NCI-H446 (cell line): Measurements from ENCODE around the gene SPEF2.
"Not testable (repeated sequence)": the region's sequence is repeated elsewhere in the genome, so short reads cannot be mapped to it uniquely, and the experiment has no call there.

Source experiments
- DNase-seq, 2 experiments: peaks; one replicate each; lab custom pipeline; 2025; lab: John Stamatoyannopoulos, UW

Gene SPEF2

DNA sequence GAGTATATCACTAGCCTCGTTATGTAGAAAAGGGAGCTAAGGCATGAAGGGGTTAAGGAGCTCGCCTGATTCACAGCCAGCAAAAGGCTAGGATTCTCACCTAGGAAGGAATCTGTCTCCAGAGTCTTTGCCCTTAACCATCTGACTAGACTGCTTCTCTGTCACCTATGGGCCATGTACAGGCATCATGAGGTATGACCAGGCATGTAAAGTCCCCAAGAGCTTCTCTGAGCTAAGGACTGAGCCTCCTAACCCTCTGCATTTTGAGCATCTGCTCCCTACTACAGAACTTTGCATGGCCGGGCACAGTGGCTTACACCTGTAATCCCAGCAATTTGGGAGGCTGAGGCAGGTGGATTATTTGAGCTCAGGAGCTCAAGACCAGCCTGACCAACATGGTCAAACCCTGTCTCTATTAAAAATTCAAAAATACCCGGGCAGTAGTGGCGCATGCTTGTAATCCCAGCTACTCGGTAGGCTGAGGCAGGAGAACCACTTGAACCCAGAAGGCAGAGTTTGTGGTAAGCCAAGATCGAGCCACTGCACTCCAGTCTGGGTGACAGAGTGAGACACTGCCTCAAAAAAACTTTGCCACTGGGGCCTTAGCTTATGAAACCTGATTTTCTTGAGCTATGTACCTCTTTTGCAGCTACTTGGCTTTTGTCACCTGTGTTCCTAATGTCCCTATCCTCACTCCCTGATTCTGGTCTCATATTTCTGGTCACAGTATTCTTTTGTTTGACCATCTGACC is 205.9 kb downstream of the SPEF2 start:
- no peak for DNase-seq

DNA sequence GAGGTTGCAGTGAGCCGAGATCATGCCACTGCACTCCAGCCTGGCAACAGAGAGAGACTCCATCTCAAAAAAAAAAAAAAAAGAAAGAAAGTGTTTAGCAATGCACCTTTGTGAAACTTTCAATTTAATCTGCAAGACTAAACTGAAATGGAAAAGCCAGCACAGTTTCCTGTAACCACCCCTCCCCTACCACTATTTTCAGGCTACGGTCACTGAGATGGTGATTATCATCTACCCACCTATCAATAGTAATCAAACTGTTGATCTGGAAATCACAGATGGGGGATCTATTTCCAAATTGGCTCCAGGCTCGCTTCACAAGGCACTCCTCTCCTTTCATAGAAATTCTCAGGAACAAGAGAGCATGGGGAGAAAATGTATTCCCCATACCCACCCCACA is 208.4 kb downstream of the SPEF2 start:
- no peak for DNase-seq

DNA sequence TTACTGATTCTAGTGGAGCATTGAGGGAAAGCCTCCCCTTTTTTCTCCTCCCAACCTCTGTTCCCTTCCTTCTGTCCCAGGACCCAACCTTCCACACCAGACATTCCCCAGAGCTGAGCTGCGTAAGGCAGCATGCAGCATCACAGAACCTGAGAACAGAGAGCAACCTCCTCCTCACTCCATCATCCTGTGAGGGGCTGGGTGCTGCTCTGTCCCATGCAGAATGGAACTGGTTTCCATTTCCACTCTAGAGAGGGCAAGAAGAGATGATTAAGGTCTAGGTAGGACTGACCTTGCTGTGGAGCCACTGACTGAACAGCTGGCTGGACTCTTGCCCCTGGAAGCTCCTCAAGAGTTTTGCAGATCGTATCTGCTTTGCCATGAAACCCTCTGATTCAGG is 208.9 kb downstream of the SPEF2 start:
- no peak for DNase-seq

DNA sequence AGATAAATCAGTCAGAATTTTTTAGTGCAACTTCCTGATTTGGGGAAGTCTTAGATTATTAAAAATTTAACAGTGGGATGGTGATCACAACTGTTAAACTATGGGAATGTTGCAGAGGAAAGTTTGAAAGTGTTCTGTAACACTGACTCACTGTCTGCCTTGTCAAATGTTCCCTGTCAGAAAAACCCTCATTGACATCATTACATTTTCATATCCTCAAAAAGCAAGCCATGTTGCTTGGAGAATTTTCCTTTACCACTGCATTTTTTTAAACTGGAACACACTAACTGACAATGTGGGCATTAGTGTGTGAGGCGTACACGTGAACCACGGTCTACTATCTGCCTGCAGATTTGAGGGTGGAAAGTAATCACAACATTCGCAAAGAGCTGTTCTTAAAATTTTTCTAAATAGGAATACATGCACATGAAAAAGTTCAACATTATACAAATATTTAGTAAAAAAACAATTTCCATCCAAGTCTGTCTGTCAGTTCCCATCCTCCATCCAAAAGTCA is 210.5 kb downstream of the SPEF2 start:
- no peak for DNase-seq

DNA sequence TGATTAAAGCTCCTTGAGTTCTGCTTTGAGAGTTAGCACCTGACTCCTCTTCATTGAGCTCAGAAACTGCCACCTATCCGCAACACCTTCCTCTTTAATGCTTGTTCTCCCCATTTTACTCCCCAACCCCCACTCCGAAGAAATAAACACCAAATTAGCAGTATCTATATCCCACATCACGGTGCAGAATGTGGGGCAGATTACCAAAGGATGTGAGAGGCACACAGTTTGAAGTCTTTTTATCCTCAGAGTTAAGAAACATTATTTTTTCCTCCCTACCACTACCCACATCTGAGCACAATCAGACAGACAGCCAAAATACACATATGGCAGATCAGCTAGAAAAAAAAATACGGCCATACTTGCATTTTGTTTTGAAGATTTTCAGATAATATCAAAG is 212.9 kb downstream of the SPEF2 start:
- no peak for DNase-seq

DNA sequence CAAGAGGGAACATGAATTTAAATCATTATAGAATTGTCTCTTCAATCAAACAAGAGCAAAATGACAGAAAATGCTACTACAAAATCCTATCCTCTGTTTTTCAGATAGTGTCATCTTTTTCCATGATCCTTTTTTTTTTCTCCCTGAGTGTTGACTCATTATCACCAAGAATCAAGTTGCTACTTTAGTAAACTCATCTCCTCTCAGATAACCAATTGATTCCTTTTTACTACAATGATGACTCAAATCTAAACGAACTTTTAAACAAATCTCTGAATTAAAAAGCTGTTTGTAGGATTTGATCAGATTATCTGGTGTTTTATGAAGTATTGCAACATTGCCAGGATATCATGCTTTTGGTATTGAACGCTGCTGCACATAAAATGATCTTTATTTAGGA is 215.1 kb downstream of the SPEF2 start:
- no peak for DNase-seq

DNA sequence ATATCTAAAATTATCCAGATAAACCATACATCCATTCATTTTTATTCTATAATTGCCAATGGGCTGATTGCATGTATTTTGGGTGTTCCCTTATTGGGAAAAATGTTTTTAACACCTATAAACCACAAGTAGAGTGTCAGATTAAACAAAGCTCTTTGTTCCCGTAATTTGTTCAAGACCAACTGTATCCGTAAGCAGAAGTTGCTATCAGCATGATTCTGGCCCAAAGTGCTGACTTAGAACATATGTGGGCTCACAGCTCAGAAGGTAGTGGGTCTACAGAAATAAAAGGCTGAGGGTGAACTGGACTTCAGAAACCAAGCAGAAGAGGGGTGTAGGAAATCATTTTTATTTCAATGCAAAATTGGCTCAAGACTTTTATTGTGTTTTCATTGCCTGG is 215.6 kb downstream of the SPEF2 start:
- DNase-seq = no peak

DNA sequence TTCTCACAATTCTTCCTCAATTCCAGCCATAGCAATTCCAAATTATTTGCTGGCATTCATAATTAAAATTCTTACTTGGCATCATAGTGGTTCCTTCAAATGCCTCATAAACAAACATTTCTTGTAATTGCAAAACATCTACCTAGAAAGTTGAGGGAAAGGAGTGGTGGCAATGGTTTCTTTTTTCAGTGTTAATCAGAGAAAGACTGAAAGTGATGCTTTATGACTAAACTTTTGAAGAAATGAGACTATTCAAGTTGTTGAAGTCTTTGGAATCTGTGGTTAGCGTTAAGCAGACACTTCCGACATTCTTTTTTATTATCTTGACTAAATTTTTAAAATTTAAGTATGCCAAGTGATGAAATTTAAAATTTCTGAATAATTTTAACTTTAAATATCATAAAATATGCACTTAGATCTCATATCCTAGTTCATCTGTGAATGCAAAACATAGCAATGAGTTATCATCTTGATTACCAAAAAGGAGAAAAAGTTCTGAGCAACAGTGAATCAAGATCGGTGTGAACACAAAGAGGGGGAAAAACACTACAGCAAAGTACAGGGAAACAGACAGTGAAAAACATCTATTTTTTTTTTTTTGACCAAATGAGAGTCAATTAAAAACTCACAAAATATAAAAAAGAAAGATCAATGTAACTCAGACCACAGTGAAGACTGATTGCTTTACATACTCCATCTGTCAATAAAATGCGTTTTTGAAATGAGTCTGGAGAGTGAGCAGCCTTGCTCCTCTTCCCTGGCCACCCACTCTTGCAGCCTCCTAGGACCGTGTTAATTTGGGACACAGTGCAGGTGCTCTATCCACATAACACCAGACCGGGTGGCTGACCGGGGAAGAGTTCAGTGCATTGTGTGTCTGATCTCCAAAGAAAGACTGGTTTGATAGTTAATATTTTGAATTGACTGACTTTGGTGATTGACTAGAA is 218.4 kb downstream of the SPEF2 start:
- DNase-seq = no peak

DNA sequence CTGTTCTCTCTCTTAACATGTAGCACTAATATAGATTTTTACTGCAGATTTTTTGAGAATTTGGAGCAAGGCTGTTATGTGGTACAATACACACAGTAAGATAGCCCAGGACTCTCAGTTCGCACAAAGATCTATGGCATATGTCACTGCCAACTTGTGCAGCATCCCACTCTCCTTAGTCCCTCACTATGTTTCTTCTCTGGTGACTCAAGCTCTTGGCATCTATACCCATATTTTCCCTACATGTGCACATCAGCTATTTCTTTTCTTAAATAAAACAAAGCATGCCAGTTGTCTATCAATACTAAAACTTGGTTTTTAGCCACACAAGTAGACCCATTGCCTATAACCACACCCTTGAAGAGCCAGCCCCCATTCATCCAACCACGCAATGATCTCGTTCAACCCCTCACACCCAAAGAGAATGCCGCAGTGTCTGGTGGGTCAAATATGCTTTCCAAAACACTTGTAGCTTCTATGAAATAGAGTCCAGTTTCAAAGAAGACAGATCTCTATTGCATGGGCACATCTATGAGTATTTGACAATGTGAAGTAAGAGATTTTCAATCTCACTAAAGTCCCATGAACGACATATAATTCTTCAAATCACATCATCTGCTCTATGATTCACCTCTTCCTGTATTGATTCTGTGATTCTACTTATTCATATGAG is 220.8 kb downstream of the SPEF2 start:
- no peak for DNase-seq

DNA sequence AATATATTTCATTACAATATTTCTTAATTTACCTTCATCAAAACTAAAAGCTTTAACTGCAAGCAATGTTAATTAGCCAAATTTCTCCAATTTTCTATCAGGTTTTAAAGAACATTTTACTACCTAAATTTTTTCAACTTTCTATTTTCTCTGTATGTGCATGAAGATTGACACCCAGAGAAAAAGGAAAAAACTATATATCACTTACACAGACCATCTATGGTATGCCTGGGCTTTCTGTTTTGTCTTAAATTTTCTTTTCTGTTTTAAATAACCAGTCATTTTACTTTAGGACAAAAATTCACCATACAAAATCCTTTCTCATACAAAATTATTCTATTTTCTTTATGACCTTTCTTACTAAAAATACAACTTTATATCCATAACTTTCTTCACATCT is 225.2 kb downstream of the SPEF2 start:
- DNase-seq = no peak

DNA sequence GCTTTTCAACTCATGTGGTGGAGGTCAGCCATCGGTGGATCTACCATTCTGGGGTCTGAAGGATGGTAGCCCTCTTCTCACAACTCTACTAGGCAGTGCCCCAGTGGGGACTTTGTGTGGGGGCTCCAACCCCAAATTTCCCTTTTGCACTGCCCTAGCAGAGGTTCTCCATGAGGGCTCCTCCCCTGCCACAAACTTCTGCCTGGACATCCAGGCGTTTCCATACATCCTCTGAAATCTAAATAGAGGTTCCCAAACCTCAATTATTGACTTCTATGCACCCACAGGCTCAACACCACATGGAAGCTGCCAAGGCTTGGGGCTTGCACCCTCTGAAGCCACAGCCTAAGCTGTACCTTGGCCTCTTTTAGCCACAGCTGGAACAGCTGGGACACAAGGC is 227.8 kb downstream of the SPEF2 start:
- not testable (repeated sequence) for DNase-seq

DNA sequence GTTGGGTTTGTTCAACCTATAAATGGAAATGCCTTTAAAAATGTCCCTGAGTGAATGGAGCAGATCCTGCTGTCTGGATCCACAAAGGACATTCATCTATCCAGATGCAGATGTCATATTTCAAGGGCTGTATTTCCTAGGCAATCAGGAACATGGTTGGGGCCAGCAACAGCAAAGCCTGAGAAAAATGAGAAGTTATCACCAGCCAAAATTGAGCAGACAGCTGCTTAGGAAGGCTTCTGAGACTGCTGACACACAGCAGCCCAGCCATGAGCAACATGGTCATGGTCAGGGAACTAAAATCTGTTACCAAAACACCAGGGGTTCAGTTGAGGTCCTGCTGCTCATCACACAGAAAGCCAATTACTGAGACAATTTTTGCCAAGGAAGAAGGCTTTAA is 229.8 kb downstream of the SPEF2 start:
- DNase-seq = no peak

DNA sequence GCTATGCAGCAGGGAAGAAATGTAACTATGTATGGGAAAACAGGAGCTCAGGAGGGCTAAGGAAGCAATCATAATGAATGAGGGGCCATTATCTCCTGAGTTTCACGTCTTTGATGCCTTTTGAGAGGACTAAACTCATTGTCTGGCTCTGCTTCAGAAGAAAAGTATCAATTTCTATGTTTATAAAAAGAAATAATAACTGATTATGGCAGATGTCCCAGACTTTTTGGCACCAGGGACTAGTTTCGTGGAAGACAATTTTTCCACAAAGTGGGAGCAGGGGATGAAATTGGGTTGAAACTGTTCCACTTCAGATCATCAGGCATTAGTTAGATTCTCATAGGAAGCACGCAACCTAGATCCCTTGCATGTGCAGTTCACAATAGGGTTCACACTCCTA is 230.3 kb downstream of the SPEF2 start:
- no peak for DNase-seq

DNA sequence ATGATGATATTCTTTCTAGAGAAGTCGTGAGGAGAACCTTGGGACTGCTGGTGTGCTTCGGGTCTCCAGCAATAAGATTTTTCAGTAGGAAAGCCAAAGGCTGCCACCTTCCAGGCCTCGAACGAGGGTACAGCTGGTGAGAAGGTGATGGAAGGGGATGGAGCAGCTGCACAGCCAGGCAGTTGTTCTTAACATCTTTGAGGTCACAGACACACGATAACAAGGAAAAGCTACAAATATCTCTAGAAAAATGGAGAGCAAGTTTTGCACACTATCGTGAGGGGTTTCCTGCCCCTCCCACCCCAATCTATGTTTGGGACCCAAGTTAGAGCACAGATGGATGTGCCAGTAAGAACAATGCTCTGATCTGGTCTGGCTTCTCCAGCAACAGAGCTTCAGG is 232.2 kb downstream of the SPEF2 start:
- no peak for DNase-seq

DNA sequence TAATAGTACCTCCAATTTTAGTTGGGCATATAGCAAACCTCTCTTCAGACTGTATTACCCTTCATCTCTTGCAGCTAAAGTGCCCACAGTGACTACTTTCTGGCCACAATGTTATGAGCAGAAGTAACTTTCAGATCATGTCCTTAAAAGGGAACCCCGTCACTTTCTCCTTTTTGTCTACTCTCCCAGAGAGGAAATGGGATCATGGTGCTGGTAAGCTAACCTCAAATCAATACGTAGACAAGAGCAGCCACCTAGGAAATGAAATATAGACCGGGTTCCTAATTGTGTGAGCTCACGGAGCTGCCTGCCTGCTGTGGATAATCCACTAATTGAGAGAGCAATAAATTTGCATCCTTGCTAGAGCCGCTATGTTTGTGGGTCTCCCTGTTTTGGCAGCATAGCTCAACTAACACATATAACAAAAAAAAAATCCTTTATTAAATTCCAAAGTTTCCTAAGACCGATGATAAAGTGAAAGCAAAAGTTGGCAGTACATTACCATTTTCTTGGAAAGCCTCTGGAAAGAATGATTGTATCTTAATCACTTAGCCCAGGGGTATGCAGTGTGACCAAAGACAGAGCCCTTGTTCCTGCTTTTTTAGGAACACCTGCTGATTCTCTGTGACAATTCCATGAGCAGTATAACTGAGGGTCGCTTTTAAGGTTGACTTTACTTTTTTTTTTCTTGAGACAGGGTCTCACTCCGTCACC is 233.5 kb downstream of the SPEF2 start:
- DNase-seq = no peak

DNA sequence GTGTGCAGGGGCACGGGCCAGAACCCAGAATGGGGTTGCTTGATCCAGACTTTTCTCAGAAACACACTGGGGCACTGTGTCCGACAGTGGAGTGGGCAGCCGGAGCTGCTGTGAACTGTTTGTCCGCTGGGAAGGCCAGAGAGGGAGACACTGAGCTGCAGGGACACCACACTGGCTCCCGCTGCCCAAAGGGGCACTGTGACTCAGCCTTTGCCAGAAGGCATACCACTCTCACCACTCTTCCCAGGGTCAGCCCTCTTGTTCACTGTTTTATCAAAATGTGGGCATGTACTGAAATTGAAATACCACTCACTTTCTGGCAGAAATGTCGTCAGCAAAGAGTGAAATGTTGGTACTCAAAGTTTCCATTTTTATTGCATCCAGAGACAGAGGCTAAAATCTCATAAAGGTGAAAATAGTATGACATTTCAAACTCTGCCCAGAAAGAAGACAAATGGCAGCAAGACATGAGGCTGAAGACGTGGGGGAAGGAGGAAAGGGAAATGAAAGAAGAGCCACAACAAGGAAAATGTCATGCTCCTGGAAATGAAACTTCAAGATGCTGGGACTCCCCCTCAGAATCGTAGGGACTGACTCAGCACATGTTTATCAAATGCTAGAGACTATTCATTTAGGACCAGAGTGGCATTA is 234.5 kb downstream of the SPEF2 start:
- DNase-seq = no peak

DNA sequence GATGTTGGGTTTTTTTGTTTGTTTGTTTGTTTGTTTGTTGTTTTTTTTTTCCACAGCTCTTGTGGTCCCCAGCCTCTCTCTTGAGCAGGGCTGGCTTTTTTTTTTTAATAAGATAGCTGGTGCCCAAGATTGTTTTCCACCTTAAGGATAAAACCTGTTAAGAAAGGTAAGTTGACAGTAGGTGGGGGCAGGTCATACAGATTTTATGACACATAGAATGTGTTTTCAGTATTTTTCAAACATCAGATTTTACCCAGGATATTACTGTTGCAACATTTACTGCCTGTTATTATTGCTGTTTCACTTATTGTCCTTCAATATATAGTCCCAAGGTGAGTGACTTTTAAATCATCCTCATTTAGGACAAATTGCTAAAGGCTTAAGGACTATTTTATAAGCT is 235.1 kb downstream of the SPEF2 start:
- no peak for DNase-seq

DNA sequence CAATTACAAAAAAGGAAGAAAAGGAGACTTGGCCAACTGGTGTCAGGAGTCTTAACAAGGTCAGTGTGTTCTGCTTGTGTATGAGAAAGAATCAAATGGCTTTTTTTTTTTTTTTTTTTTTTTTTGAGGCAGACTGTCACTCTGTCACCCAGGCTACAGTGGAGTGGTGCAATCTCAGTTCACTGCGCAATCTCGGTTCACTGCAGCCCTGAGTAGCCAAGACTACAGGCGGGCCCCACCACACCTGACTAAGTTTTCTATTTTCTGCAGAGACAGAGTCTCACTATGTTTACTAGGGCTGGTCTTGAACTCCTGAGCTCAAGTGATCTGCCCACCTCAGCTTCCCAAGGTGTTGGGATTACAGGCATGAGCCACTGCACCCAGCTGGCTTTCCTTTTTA is 236.0 kb downstream of the SPEF2 start:
- no peak for DNase-seq

DNA sequence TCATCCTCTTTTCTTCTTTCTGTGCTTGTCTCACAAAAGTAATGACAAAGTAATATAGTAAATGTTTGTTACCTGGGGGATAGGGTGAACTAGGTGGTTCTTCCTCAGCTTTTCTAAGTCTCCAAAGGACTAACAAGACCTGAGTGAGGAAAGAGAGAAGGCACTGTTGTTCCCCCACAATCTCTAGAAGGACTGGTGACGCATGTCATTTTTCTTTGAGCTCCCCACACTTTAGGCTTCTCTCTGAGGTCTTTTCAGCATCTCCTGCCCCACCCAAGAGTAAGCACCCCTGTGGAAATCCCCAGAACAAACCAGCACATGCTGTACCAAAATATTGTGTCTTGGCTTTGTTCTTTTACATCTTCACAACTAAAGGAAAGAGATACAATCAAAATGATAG is 236.6 kb downstream of the SPEF2 start:
- no peak for DNase-seq

DNA sequence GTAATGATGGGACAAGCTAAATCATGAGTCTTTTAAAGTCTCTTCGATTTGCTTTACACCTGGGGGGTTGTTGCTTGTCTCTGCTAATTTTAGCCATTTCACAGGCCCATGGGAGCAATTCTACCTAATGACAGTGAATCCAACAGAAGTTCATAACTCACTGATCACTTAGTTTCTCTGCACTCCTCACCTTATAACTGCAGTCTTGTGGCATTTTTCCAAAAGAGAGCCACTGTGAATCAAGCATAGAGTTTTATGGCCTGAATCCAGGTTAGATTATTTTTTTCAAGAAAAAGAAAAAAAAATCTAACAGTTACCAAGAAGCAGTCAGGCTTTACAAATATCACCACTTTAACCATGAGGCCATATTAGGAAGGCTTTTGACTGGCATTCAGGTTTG is 237.5 kb downstream of the SPEF2 start:
- DNase-seq = peak in 1 of 2 experiments; percentile 29

DNA sequence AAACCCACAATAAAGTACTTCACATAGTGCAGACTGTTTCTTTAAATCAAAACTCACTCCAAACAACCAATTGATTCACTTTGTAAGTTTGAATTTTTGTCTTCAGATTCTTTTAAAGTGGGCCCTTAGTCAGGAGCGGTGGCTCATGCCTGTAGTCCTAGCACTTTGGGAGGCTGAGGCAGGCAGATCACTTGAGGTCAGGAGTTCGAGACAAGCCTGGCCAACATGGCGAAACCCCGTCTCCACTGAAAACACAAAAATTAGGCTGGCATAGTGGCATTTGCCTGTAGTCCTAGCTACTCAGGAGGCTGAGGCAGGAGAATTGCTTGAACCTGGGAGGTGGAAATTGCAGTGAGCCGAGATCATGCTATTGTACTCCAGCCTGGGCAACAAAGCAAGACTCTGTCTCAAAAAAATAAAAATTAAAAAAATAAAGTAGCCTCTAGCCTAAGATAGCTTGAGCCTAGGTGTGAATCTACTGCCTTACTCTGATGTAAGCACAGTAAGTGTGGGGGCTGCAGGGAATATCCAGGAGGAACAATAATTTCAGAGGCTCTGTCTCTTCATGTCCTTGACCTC is 238.6 kb downstream of the SPEF2 start:
- not testable (repeated sequence) for DNase-seq
